AML-193 (cell line): ENCODE measurements around the gene EXOSC7.

Experiments used
- DNase-seq, 2 experiments: peaks; one replicate each; lab custom pipeline; 2025; lab: John Stamatoyannopoulos, UW

Gene EXOSC7

GRCh38 chr3:45055411-45056143 lies 79.5 kb downstream of the EXOSC7 start:
- DNase-seq = peak; percentile 39 to 53

GRCh38 chr3:45056608-45057301 lies 80.7 kb downstream of the EXOSC7 start:
- DNase-seq = no peak

GRCh38 chr3:45057557-45057956 lies 81.5 kb downstream of the EXOSC7 start:
- DNase-seq = no peak

GRCh38 chr3:45059132-45059531 lies 83.1 kb downstream of the EXOSC7 start:
- DNase-seq = no peak

DNA sequence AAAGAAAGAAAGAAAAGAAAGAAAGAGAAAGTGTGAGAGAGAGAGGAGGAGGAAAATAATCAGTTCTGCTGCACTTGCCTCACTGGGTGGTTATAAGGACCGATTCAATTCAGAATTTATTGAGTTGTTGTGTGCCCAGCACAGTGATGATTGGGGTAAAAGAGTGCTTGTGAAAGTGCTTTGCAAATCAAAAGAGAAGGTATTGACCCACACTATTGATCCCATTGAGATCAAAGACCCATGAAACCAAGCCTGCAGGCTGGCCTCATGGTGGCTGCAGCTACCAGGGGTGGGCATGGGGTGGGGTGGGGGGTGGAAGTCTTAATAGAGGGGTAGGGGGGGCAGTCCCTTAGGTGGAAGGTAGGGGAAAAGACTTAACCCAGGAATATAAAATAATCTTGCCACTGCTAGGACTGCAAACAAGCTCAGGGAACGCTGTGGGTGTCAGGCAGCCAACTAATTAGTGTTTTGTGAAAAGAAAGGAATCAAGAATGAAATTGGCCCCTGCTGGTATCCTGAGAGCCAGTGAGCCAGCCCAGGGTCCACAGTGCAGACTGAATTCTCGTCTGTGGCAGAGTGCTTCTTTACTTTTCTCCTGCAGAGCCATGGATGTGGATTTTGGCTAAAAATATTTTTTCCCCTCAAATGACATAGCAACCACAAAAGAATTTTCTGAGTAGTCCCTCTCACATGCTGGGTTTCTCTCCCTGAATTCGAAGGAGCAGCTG lies 84.3 kb downstream of the EXOSC7 start:
- DNase-seq = no peak
